A549 treated with dexamethasone at 1 μM for 4 hours (cell line): Measurements from ENCODE around the gene ZNF577. TPM values are rescaled to one million over a fixed set of nuclear protein-coding genes. Genes with fewer than 3 reads are reported as not detected.

Source experiments
- total RNA-seq: library from RNA; stranded (reverse); fragments of 200-300 nt; extraction: Qiagen RNA extraction; gene quantifications from 5 replicates; pipeline ENCODE4 v1.2.3, GENCODE V29; 2022

The ZNF577 gene
- total RNA-seq: 0.06 to 0.13 TPM (median 0.09 TPM) in 4 of 5 replicates, not detected in the other

GRCh38 chr19:51887522-51888498 lies at the start of gene ZNF577:
ZNF577 (minus strand) TSS chr19:51887951; CDS start chr19:51880382, 7,569 bp downstream.

GRCh38 chr19:51926784-51927741 lies 39.3 kb upstream of the ZNF577 start, which contains the start of gene ZNF613:
ZNF613 (plus strand) TSS chr19:51927472; CDS start chr19:51936221, 8,749 bp downstream.

GRCh38 chr19:51904331-51905165 lies 16.8 kb upstream of the ZNF577 start, which contains the start of gene ZNF649:
ZNF649 (minus strand) TSS chr19:51905017; CDS start chr19:51900107, 4,910 bp downstream.

Other genes with a start within 250 kb of the ZNF577 start
- gene SIGLEC14, start 241.1 kb downstream of the ZNF577 start, total RNA-seq: 0.07 to 0.11 TPM (median 0.08 TPM) in 3 of 5 replicates, not detected in the others
- gene SPACA6, start 194.6 kb downstream of the ZNF577 start, total RNA-seq: 8.9 to 12.4 TPM (median 11.6 TPM) in 5 replicates
- gene HAS1, start 164.0 kb downstream of the ZNF577 start, total RNA-seq: 0.05 TPM in 1 of 5 replicates, not detected in the others
- gene FPR1, start 136.1 kb downstream of the ZNF577 start, total RNA-seq: 0.08 to 0.28 TPM (median 0.15 TPM) in 5 replicates
- gene FPR2, start 126.8 kb downstream of the ZNF577 start, total RNA-seq: not detected in 5 replicates
- not detected in 5 replicates for gene FPR3, start 92.8 kb downstream of the ZNF577 start, total RNA-seq
- 0.16 to 0.29 TPM (median 0.20 TPM) in 5 replicates for gene ZNF649, start 17.1 kb upstream of the ZNF577 start, total RNA-seq
- 1.2 to 2.0 TPM (median 1.2 TPM) in 5 replicates for gene ZNF613, start 39.5 kb upstream of the ZNF577 start, total RNA-seq
- 3.6 to 6.0 TPM (median 5.3 TPM) in 5 replicates for gene ZNF350, start 98.9 kb upstream of the ZNF577 start, total RNA-seq
- 3.1 to 5.1 TPM (median 4.5 TPM) in 5 replicates for gene ZNF615, start 120.3 kb upstream of the ZNF577 start, total RNA-seq
- 3.0 to 3.8 TPM (median 3.2 TPM) in 5 replicates for gene ZNF614, start 140.4 kb upstream of the ZNF577 start, total RNA-seq
- gene ZNF432, start 160.9 kb upstream of the ZNF577 start, total RNA-seq: 1.1 to 2.0 TPM (median 1.8 TPM) in 5 replicates
- gene ZNF841, start 207.8 kb upstream of the ZNF577 start, total RNA-seq: 1.7 to 2.5 TPM (median 2.0 TPM) in 5 replicates